K562 (cell line): ENCODE measurements around the gene DUS4L. TPM values are rescaled to one million over a fixed set of nuclear protein-coding genes. Genes with fewer than 3 reads are reported as not detected.
"Not testable (repeated sequence)": the region's sequence is repeated elsewhere in the genome, so short reads cannot be mapped to it uniquely, and the experiment has no call there.

Experiments used
- ATAC-seq: fragments of 200-7000 bp; cut with Tn5 transposase; 3 replicates; pipeline ENCODE4 v1.9.1; 2020; ENCODE audit warnings: moderate library complexity
- BruUV-seq: library from RNA; stranded (reverse); fragments of 400-500 nt; replicated peaks from 2 replicates; lab custom pipeline; 2021; lab: Mats Ljungman, UMichigan
- CTCF ChIA-PET: fragments of 300-600 bp; formaldehyde crosslinking; extraction: SDS; loops from one replicate; lab custom pipeline; 2021; ENCODE audit warnings: low intra/inter-chr PET ratio; lab: Yijun Ruan, JAX
- POLR2A ChIA-PET: fragments of 300-600, 350-650 bp; sonication (Branson Sonifier 250); formaldehyde crosslinking; extraction: SDS; loops from one replicate; lab custom pipeline; 2021; ENCODE audit warnings: antibody characterized with exemption, inconsistent platforms; lab: Yijun Ruan, JAX
- DNase-seq, 4 experiments: peaks; one replicate each; pipeline versions ENCODE4 v3.0.0 to v3.0.0-alpha.2; 2011 to 2018; ENCODE audit warnings: low spot score in 3 of 4, mixed read lengths in 3 of 4; ENCODE audit errors: extremely low read depth in 1 of 4
- FAIRE-seq: peaks from 2 replicates; lab custom pipeline; 2011; peaks lifted over from hg19 to GRCh38; lab: Jason Lieb, UNC
- H2AFZ ChIP-seq: 2 replicates; pipeline ENCODE4 v1.6.0; 2011; ENCODE audit warnings: low read depth, low read length, control low read depth, inconsistent platforms
- H3K27ac ChIP-seq: fragments of 200-600 bp; 3 replicates; pipeline ENCODE4 v1.8.0; 2011; ENCODE audit warnings: low read depth, mild to moderate bottlenecking, control low read depth, inconsistent platforms, low read length, moderate library complexity, mixed read lengths; ENCODE audit errors: extremely low read depth
- H3K27me3 ChIP-seq, 2 experiments: fragments of 300-600 bp in 1 of 2; 2 replicates in 1 of 2; 3 replicates in 1 of 2; pipeline versions ENCODE4 v1.6.0 to v1.8.0; 2011; ENCODE audit warnings: inconsistent platforms in 2 of 2, low read length in 2 of 2, mild to moderate bottlenecking in 1 of 2, mixed read lengths in 1 of 2, moderate library complexity in 1 of 2; ENCODE audit not compliant: control insufficient read depth in 2 of 2, insufficient read depth in 2 of 2
- H3K36me3 ChIP-seq: fragments of 300-600 bp; 3 replicates; pipeline ENCODE4 v1.8.0; 2011; ENCODE audit warnings: mild to moderate bottlenecking, low read length, inconsistent platforms; ENCODE audit not compliant: control insufficient read depth, insufficient read depth
- H3K4me1 ChIP-seq, 2 experiments: fragments of 200-600 bp in 1 of 2; replicated peaks in 1 of 2; 2 replicates in 1 of 2; 3 replicates in 1 of 2; pipeline versions ENCODE4 v1.5.1 to v1.8.0; 2011; ENCODE audit warnings: inconsistent platforms in 2 of 2, low read length in 2 of 2, mild to moderate bottlenecking in 1 of 2, mixed read lengths in 1 of 2, moderate library complexity in 1 of 2; ENCODE audit not compliant: control insufficient read depth in 2 of 2, insufficient read depth in 2 of 2
- H3K4me2 ChIP-seq: 2 replicates; pipeline ENCODE4 v1.6.1; 2011; ENCODE audit warnings: low read length, control low read depth, inconsistent platforms, mixed read lengths; ENCODE audit not compliant: insufficient read depth
- H3K4me3 ChIP-seq: fragments of 200-600 bp; sonication (generic), shearing (Covaris generic); 2 replicates; pipeline ENCODE4 v1.5.1; 2016; ENCODE audit warnings: control low read depth, inconsistent platforms
- H3K79me2 ChIP-seq: fragments of 200-600 bp; 3 replicates; pipeline ENCODE4 v1.8.0; 2011; ENCODE audit warnings: low read length, inconsistent platforms; ENCODE audit not compliant: control insufficient read depth, insufficient read depth
- H3K9ac ChIP-seq, 2 experiments: 2 replicates each; pipeline versions ENCODE4 v1.6.0 to v1.6.1; 2011; ENCODE audit warnings: low read depth in 2 of 2, low read length in 2 of 2, control low read depth in 1 of 2, inconsistent platforms in 1 of 2, mild to moderate bottlenecking in 1 of 2, mixed read lengths in 1 of 2; ENCODE audit not compliant: insufficient read depth in 1 of 2
- H3K9me1 ChIP-seq: one replicate; pipeline ENCODE4 v1.6.0; 2011; ENCODE audit warnings: inconsistent platforms, mild to moderate bottlenecking, low read length, moderate library complexity; ENCODE audit not compliant: control insufficient read depth, insufficient read depth
- H3K9me3 ChIP-seq: replicated peaks from 2 replicates; pipeline ENCODE4 v1.5.1; 2011; ENCODE audit warnings: low read depth, low read length, inconsistent platforms; ENCODE audit not compliant: control insufficient read depth, insufficient read depth
- H4K20me1 ChIP-seq: replicated peaks from 2 replicates; pipeline ENCODE4 v1.6.1; 2011; ENCODE audit warnings: low read length, inconsistent platforms, mixed read lengths; ENCODE audit not compliant: control insufficient read depth, insufficient read depth
- MTA1 ChIP-seq: fragments of 450-650 bp; IDR thresholded peaks from 2 replicates; pipeline ENCODE4 v1.6.1; 2017; ENCODE audit warnings: borderline replicate concordance
- MTA2 ChIP-seq: fragments of 450-650 bp; IDR thresholded peaks from 2 replicates; pipeline ENCODE4 v1.6.1; 2016; ENCODE audit warnings: low read depth
- RBM25 ChIP-seq: fragments of 200-400 bp; formaldehyde crosslinking; IDR thresholded peaks from 2 replicates; pipeline ENCODE4 v1.6.1; 2018; ENCODE audit warnings: low read length, low read depth, moderate library complexity; ENCODE audit not compliant: severe bottlenecking
- ZNF146 ChIP-seq: IDR thresholded peaks from one replicate; pipeline ENCODE4 v1.6.1; 2018; ENCODE audit warnings: missing compliant biosample characterization; ENCODE audit not compliant: unreplicated experiment
- ZNF165 ChIP-seq: fragments of 250-450 bp; sonication (Bioruptor Pico); IDR thresholded peaks from 2 replicates; pipeline ENCODE4 v1.4.0; 2020; ENCODE audit warnings: borderline replicate concordance
- ZNF507 ChIP-seq: conservative IDR thresholded peaks from 2 replicates; pipeline ENCODE4 v1.6.1; 2017; ENCODE audit warnings: missing genetic modification characterization, missing compliant biosample characterization
- WGBS: fragments of 100-300 bp; shearing (Covaris generic); methylation state at CpG from one replicate; pipeline ENCODE4 v1.1.6; 2016; ENCODE audit warnings: low coverage, mixed read lengths; ENCODE audit not compliant: insufficient coverage; ENCODE audit errors: missing lambda C conversion rate; 5-methylcytosine and 5-hydroxymethylcytosine counted together
- in situ Hi-C: fragments of 300-500 bp; cut with MboI; formaldehyde crosslinking; loops from 4 replicates; pipeline ENCODE4 v1.15.0; 2018; ENCODE audit warnings: inconsistent platforms, mixed read lengths
- intact Hi-C: fragments of 100-400 bp; cut with micrococcal nuclease; formaldehyde crosslinking; loops from 2 replicates; pipeline ENCODE4 v1.14.2; 2022
- polyA plus RNA-seq, 8 experiments: library from polyadenylated mRNA; depleted of rRNA in 4 of 8; stranded (reverse) in 5 of 8; unstranded in 3 of 8; fragments of >200 nt; fragmentation: Nextera tagmentation in 2 of 8; fragmentation: Illumina TruSeq in 1 of 8; extraction: Ambion mirVana in 2 of 8; extraction: Trizol in 1 of 8; gene quantifications; 2 replicates each; pipeline versions ENCODE4 v1.2.1 to v1.2.3, GENCODE V29; 2011 to 2014; ENCODE audit warnings: inconsistent platforms in 1 of 8, missing spikeins in 1 of 8
- total RNA-seq, 7 experiments: library from RNA; depleted of rRNA in 6 of 7; stranded (reverse); fragments of >200 nt in 6 of 7; fragmentation: Illumina TruSeq in 2 of 7; extraction: Trizol in 2 of 7; gene quantifications; 2 replicates each; pipeline versions ENCODE4 v1.2.1 to v1.2.3, GENCODE V29; 2011 to 2021; ENCODE audit warnings: low replicate concordance in 1 of 7

Gene DUS4L
- total and polyA plus RNA-seq, 9 of the 15 experiments (the other 6 are each of a cell fraction or from before 2014, with no cell fraction given): 12.2 to 33.6 (median 28.6) TPM

DNA sequence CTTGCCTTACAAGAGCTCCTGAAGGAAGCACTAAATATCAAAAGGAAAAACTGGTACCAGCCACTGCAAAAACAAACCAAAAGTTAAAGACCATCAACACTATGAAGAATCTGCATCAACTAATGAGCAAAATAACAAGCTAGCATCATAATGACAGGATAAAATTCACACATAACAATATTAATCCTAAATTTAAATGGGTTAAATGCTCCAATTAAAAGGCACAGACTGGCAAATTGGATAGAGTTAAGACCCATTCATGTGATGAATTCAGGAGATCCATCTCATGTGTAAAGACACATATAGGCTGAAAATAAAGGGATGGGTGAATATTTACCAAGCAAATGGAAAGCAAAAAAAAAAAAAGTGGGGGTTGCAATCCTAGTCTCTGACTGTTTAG, 29.6 kb upstream of the DUS4L start:
- Histone ChIP-seq H2AFZ (no peak overlapping the region), H4K20me1 (no peaks in the 10 kb centered on the region), H3K9ac (no peak overlapping the region), H3K27ac (no peak overlapping the region), H3K9me1 (no peaks in the 10 kb centered on the region), H3K36me3 (peaks cover 9% of the 10 kb centered on the region; the same call in 1 of the 3 replicates), H3K4me1 (no peaks in the 10 kb centered on the region), H3K9me3 (no peaks in the 10 kb centered on the region), H3K4me3 (no peak overlapping the region), H3K27me3 (no peaks in the 10 kb centered on the region), H3K4me2 (no peak overlapping the region), H3K79me2 (peaks cover 14% of the 10 kb centered on the region; the same call in 2 of the 3 replicates)
- DNase-seq (no peak), ATAC-seq (no peak), FAIRE-seq (no peak)
- intact Hi-C loops (no loop called here), in situ Hi-C loops (no loop called here)
- BruUV-seq: no TSS peak
- ChIA-PET POLR2A (interaction anchor here (0.7 kb wide), 1 partner anchor 62 kb away, joined by 4 read pairs; no protein-coding TSS in a partner anchor), CTCF (no interaction called here)
- TF ChIP-seq ZNF165 (CRISPR knock-in tag) (no peak), ZNF507 (tag) (peak; percentile 91), MTA1 (no peak), MTA2 (no peak)

- Histone ChIP-seq H3K36me3 (peaks cover 21% of the 10 kb centered on the region; the same call in 2 of the 3 replicates), H3K79me2 (peaks cover 12% of the 10 kb centered on the region; the same call in 2 of the 3 replicates)
- FAIRE-seq, BruUV-seq, H3K9me3 ChIP-seq, H3K4me3 ChIP-seq, H2AFZ ChIP-seq, intact Hi-C loops, POLR2A ChIA-PET, in situ Hi-C loops, CTCF ChIA-PET, H3K27me3 ChIP-seq, H3K9ac ChIP-seq, H3K4me2 ChIP-seq, ATAC-seq, H3K27ac ChIP-seq, DNase-seq, H3K4me1 ChIP-seq, H3K9me1 ChIP-seq, H4K20me1 ChIP-seq: not testable (repeated sequence)
- TF ChIP-seq ZNF146 (CRISPR knock-in tag) (peak; percentile 78), RBM25 (peak; percentile 5)
- WGBS: 85% methylated on average over 4 of the region's 4 CpGs
Measured at GRCh38 chr7:107537228-107537627, 26.5 kb upstream of the DUS4L start.
